GM20000 (cell line): ENCODE results near the gene ILK.

Experiments
- DNase-seq: peaks from one replicate; pipeline ENCODE4 v3.0.0; 2012; ENCODE audit warnings: low spot score
- CTCF ChIP-seq: IDR thresholded peaks from 2 replicates; pipeline ENCODE4 v1.5.1; 2012; ENCODE audit warnings: mild to moderate bottlenecking, control low read depth; ENCODE audit errors: extremely low read depth, missing control alignments

Gene ILK

DNA sequence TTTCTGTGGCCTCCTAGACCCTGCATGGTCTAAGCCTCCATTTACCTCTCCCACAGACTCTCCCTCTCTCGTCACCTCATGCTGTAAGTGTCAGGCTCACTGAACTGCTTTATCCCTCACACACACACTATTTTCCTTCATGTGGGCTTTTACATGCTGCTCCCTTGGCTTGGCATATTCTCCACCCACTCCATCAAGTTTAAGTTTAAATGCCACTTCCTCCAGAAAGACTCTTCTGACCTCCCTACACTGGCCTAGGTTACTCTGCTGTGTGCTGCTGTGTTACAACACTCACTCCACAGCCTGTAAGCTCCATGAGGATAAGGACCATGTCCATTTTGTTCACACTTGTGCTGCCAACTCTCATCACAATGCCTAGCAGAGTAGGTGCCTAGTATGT is 49.5 kb downstream of the ILK start:
- no peak for TF ChIP-seq CTCF
- no peak for DNase-seq

- no peak for DNase-seq
- no peak for TF ChIP-seq CTCF
Observed at GRCh38 chr11:6653656-6654055, 50.1 kb downstream of the ILK start.

DNA sequence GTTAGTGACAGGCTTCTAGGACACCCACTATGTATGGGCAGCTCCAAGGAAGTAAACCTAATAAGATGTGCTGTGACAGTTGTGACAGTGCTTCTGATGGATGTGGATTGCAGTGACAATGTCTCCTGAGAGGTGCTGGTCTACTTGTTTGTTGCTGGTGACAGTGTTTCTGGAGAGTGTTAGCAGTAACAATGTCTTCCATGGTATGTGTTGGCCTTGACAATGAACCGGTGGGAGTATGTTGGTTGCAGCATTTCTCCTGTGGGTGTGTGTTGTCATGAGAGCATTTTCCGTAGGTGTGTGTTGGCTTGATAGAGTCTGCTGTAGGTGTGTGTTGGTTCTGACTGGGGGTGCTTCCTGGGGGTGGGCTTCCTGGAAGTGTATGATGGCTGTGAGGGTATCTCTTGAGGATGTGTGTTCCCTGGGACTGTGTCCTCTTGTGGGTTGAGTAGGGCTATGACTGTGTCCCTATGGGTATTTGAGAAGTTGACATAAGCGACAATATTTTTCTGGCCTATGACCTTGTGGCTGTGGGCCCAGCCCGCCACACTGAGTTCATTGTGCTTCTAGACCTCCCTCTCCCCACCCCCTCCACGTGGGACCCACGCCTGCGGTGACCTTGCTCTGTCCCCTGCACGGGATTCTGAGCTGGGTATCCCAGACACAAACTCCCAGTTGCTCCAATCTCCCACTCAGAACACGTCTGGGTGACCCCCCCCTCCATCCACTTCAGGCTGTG is 50.9 kb downstream of the ILK start:
- no peak for DNase-seq
- TF ChIP-seq CTCF = no peak

DNA sequence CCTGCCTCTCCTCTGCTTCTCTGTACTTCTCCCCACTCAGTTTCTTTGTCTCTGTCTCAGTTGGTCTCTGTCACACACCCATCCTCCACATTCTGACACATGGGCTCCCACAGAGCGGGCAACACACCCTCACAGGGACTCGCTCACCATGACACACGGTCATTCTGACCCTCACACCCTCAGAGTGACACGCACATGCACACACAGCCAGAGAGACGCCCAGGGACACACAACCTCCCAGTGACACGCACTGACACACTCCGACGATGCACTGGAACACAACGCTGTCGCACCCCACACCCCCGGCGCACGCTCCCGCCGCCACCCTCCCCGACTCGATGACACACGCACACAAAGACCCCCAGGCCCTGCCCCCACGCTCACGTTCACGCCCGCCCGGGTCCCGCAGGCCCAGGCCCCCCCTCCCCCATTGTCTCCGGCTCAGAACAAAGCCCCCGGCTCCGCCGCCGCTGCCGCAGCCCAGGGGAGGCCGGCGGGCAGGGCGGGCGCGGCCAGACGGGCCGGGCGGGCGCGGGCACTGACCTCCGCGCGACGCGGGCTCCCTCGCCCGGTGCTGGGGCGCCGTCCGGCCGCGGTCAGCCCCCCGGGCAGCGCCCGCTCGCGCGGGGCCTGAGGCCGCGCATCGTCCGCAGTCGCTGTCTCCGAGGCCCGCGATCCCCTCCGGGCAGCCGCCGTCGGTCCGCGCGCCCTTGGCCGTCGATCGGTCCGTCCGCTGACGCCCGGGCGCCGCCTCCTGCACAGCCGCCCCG is 51.6 kb downstream of the ILK start:
- TF ChIP-seq CTCF = no peak
- peak; percentile 67 for DNase-seq

DNA sequence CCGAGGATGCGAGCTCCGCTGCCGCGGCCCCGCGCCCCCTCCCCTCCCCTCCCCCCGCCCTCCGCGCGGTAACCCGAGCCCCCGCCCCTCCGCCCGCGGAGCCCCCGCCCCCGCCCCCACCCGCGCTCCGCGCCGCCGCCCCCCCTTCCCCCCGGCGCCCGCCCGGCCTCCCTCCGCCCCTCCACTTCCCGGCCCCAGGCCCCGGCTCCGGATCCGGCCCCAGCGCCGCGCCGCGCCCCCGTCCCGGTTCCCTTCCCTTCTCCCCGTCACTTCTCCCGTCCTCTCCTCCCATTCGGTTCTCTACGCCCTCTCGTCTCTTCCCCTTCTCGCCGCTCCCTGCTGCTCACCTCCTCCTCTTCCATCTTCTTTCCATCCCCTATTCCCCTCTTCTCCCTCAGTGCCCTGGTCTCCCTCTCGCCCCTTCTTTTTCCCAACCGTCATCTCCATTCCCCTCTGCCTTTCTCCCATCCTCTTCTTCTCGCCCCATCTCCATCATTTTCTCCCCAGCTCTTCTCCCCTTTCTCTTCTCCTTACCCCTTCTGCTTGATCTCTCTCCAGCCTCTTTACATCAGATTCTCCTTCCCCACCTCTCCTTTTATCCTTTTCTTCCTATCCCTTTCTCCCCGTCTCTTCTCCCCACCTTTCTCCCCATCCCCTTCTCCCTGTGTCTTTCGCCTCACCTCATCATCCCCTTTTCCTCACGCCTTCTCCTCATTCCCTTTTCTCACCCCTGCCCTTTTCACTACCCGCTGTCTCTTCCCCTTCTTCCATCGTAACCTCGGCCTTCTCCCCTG is 52.4 kb downstream of the ILK start, which contains the start of gene DCHS1:
Gene DCHS1 (minus strand): TSS at position 20 of the 794 bp plus-strand sequence. CDS start 14,196 bp downstream, outside the sequence.
- DNase-seq = no peak
- TF ChIP-seq CTCF = no peak

- DNase-seq = no peak
- TF ChIP-seq CTCF = no peak
Observed at GRCh38 chr11:6656584-6656915, 53.0 kb downstream of the ILK start.

- TF ChIP-seq CTCF = no peak
- no peak for DNase-seq
Observed at GRCh38 chr11:6656936-6657335, 53.4 kb downstream of the ILK start.
